K562 (cell line): ENCODE results near the gene B3GLCT. TPM values are rescaled to one million over a fixed set of nuclear protein-coding genes. Genes with fewer than 3 reads are reported as not detected.

Experiments used
- ATAC-seq: fragments of 200-7000 bp; cut with Tn5 transposase; 3 replicates; pipeline ENCODE4 v1.9.1; 2020; ENCODE audit warnings: moderate library complexity
- BruUV-seq: library from RNA; stranded (reverse); fragments of 400-500 nt; replicated peaks from 2 replicates; lab custom pipeline; 2021; lab: Mats Ljungman, UMichigan
- CTCF ChIA-PET: fragments of 300-600 bp; formaldehyde crosslinking; extraction: SDS; loops from one replicate; lab custom pipeline; 2021; ENCODE audit warnings: low intra/inter-chr PET ratio; lab: Yijun Ruan, JAX
- POLR2A ChIA-PET: fragments of 300-600, 350-650 bp; sonication (Branson Sonifier 250); formaldehyde crosslinking; extraction: SDS; loops from one replicate; lab custom pipeline; 2021; ENCODE audit warnings: antibody characterized with exemption, inconsistent platforms; lab: Yijun Ruan, JAX
- DNase-seq, 4 experiments: peaks; one replicate each; pipeline versions ENCODE4 v3.0.0 to v3.0.0-alpha.2; 2011 to 2018; ENCODE audit warnings: low spot score in 3 of 4, mixed read lengths in 3 of 4; ENCODE audit errors: extremely low read depth in 1 of 4
- FAIRE-seq: peaks from 2 replicates; lab custom pipeline; 2011; peaks lifted over from hg19 to GRCh38; lab: Jason Lieb, UNC
- H2AFZ ChIP-seq: 2 replicates; pipeline ENCODE4 v1.6.0; 2011; ENCODE audit warnings: low read depth, low read length, control low read depth, inconsistent platforms
- H3K27ac ChIP-seq: fragments of 200-600 bp; 3 replicates; pipeline ENCODE4 v1.8.0; 2011; ENCODE audit warnings: low read depth, mild to moderate bottlenecking, control low read depth, inconsistent platforms, low read length, moderate library complexity, mixed read lengths; ENCODE audit errors: extremely low read depth
- H3K27me3 ChIP-seq, 2 experiments: fragments of 300-600 bp in 1 of 2; 2 replicates in 1 of 2; 3 replicates in 1 of 2; pipeline versions ENCODE4 v1.6.0 to v1.8.0; 2011; ENCODE audit warnings: inconsistent platforms in 2 of 2, low read length in 2 of 2, mild to moderate bottlenecking in 1 of 2, mixed read lengths in 1 of 2, moderate library complexity in 1 of 2; ENCODE audit not compliant: control insufficient read depth in 2 of 2, insufficient read depth in 2 of 2
- H3K36me3 ChIP-seq: fragments of 300-600 bp; 3 replicates; pipeline ENCODE4 v1.8.0; 2011; ENCODE audit warnings: mild to moderate bottlenecking, low read length, inconsistent platforms; ENCODE audit not compliant: control insufficient read depth, insufficient read depth
- H3K4me1 ChIP-seq, 2 experiments: fragments of 200-600 bp in 1 of 2; replicated peaks in 1 of 2; 2 replicates in 1 of 2; 3 replicates in 1 of 2; pipeline versions ENCODE4 v1.5.1 to v1.8.0; 2011; ENCODE audit warnings: inconsistent platforms in 2 of 2, low read length in 2 of 2, mild to moderate bottlenecking in 1 of 2, mixed read lengths in 1 of 2, moderate library complexity in 1 of 2; ENCODE audit not compliant: control insufficient read depth in 2 of 2, insufficient read depth in 2 of 2
- H3K4me2 ChIP-seq: 2 replicates; pipeline ENCODE4 v1.6.1; 2011; ENCODE audit warnings: low read length, control low read depth, inconsistent platforms, mixed read lengths; ENCODE audit not compliant: insufficient read depth
- H3K4me3 ChIP-seq: fragments of 200-600 bp; sonication (generic), shearing (Covaris generic); 2 replicates; pipeline ENCODE4 v1.5.1; 2016; ENCODE audit warnings: control low read depth, inconsistent platforms
- H3K79me2 ChIP-seq: fragments of 200-600 bp; 3 replicates; pipeline ENCODE4 v1.8.0; 2011; ENCODE audit warnings: low read length, inconsistent platforms; ENCODE audit not compliant: control insufficient read depth, insufficient read depth
- H3K9ac ChIP-seq, 2 experiments: 2 replicates each; pipeline versions ENCODE4 v1.6.0 to v1.6.1; 2011; ENCODE audit warnings: low read depth in 2 of 2, low read length in 2 of 2, control low read depth in 1 of 2, inconsistent platforms in 1 of 2, mild to moderate bottlenecking in 1 of 2, mixed read lengths in 1 of 2; ENCODE audit not compliant: insufficient read depth in 1 of 2
- H3K9me1 ChIP-seq: one replicate; pipeline ENCODE4 v1.6.0; 2011; ENCODE audit warnings: inconsistent platforms, mild to moderate bottlenecking, low read length, moderate library complexity; ENCODE audit not compliant: control insufficient read depth, insufficient read depth
- H3K9me3 ChIP-seq: replicated peaks from 2 replicates; pipeline ENCODE4 v1.5.1; 2011; ENCODE audit warnings: low read depth, low read length, inconsistent platforms; ENCODE audit not compliant: control insufficient read depth, insufficient read depth
- H4K20me1 ChIP-seq: replicated peaks from 2 replicates; pipeline ENCODE4 v1.6.1; 2011; ENCODE audit warnings: low read length, inconsistent platforms, mixed read lengths; ENCODE audit not compliant: control insufficient read depth, insufficient read depth
- GABPB2 ChIP-seq: fragments of 250-450 bp; sonication (Bioruptor Pico); conservative IDR thresholded peaks from 2 replicates; pipeline ENCODE4 v1.5.1; 2021; ENCODE audit warnings: mild to moderate bottlenecking
- GTF2A2 ChIP-seq: IDR thresholded peaks from 2 replicates; pipeline ENCODE4 v1.6.1; 2016; ENCODE audit warnings: mild to moderate bottlenecking, missing genetic modification characterization, missing compliant biosample characterization
- KLF13 ChIP-seq: fragments of 450-650 bp; IDR thresholded peaks from 2 replicates; pipeline ENCODE4 v1.6.1; 2016; ENCODE audit warnings: missing genetic modification characterization, low read depth, mild to moderate bottlenecking, missing compliant biosample characterization, moderate library complexity, borderline replicate concordance
- L3MBTL2 ChIP-seq: fragments of 450-650 bp; IDR thresholded peaks from 2 replicates; pipeline ENCODE4 v1.6.1; 2016; ENCODE audit warnings: mild to moderate bottlenecking, moderate library complexity
- MCM5 ChIP-seq: fragments of 450-650 bp; IDR thresholded peaks from 2 replicates; pipeline ENCODE4 v1.6.1; 2016; ENCODE audit warnings: low read depth
- MIER1 ChIP-seq: fragments of 450-650 bp; IDR thresholded peaks from 2 replicates; pipeline ENCODE4 v1.6.1; 2016; ENCODE audit warnings: antibody characterized with exemption, mild to moderate bottlenecking, low read depth
- MTA2 ChIP-seq: fragments of 450-650 bp; IDR thresholded peaks from 2 replicates; pipeline ENCODE4 v1.6.1; 2016; ENCODE audit warnings: low read depth
- MYNN ChIP-seq, 2 experiments: sonication (generic); formaldehyde crosslinking in 1 of 2; IDR thresholded peaks; 2 replicates each; pipeline versions ENCODE4 v1.5.0 to v1.6.1; 2016 to 2020; ENCODE audit warnings: antibody characterized with exemption in 1 of 2, missing genetic modification reagents in 1 of 2
- PYGO2 ChIP-seq: fragments of 450-650 bp; IDR thresholded peaks from 2 replicates; pipeline ENCODE4 v1.6.1; 2016; ENCODE audit warnings: mild to moderate bottlenecking, missing genetic modification characterization, moderate library complexity, missing compliant biosample characterization
- SIN3B ChIP-seq: fragments of 450-650 bp; IDR thresholded peaks from 2 replicates; pipeline ENCODE4 v1.6.1; 2017; ENCODE audit warnings: low read depth, mild to moderate bottlenecking, moderate library complexity
- ZNF174 ChIP-seq: fragments of 250-450 bp; sonication (Bioruptor Pico); IDR thresholded peaks from 2 replicates; pipeline ENCODE4 v1.4.0; 2020; ENCODE audit warnings: mild to moderate bottlenecking
- ZNF436 ChIP-seq: fragments of 250-450, 450-650 bp; sonication (Bioruptor Pico); formaldehyde crosslinking; IDR thresholded peaks from 2 replicates; pipeline ENCODE4 v1.7.0; 2020; ENCODE audit warnings: mild to moderate bottlenecking
- ZNF561 ChIP-seq: fragments of 450-650 bp; formaldehyde crosslinking; conservative IDR thresholded peaks from 2 replicates; pipeline ENCODE4 v1.4.0; 2020; ENCODE audit warnings: mild to moderate bottlenecking, moderate library complexity
- ZZZ3 ChIP-seq: fragments of 450-650 bp; IDR thresholded peaks from 2 replicates; pipeline ENCODE4 v1.6.1; 2016; ENCODE audit warnings: antibody characterized with exemption, mild to moderate bottlenecking, moderate library complexity
- WGBS: fragments of 100-300 bp; shearing (Covaris generic); methylation state at CpG from one replicate; pipeline ENCODE4 v1.1.6; 2016; ENCODE audit warnings: low coverage, mixed read lengths; ENCODE audit not compliant: insufficient coverage; ENCODE audit errors: missing lambda C conversion rate; 5-methylcytosine and 5-hydroxymethylcytosine counted together
- in situ Hi-C: fragments of 300-500 bp; cut with MboI; formaldehyde crosslinking; loops from 4 replicates; pipeline ENCODE4 v1.15.0; 2018; ENCODE audit warnings: inconsistent platforms, mixed read lengths
- intact Hi-C: fragments of 100-400 bp; cut with micrococcal nuclease; formaldehyde crosslinking; loops from 2 replicates; pipeline ENCODE4 v1.14.2; 2022
- polyA plus RNA-seq, 8 experiments: library from polyadenylated mRNA; depleted of rRNA in 4 of 8; stranded (reverse) in 5 of 8; unstranded in 3 of 8; fragments of >200 nt; fragmentation: Nextera tagmentation in 2 of 8; fragmentation: Illumina TruSeq in 1 of 8; extraction: Ambion mirVana in 2 of 8; extraction: Trizol in 1 of 8; gene quantifications; 2 replicates each; pipeline versions ENCODE4 v1.2.1 to v1.2.3, GENCODE V29; 2011 to 2014; ENCODE audit warnings: inconsistent platforms in 1 of 8, missing spikeins in 1 of 8
- total RNA-seq, 7 experiments: library from RNA; depleted of rRNA in 6 of 7; stranded (reverse); fragments of >200 nt in 6 of 7; fragmentation: Illumina TruSeq in 2 of 7; extraction: Trizol in 2 of 7; gene quantifications; 2 replicates each; pipeline versions ENCODE4 v1.2.1 to v1.2.3, GENCODE V29; 2011 to 2021; ENCODE audit warnings: low replicate concordance in 1 of 7
- TF ChIP-seq, protein P1 (sequence below): IDR thresholded peaks from 2 replicates; pipeline ENCODE4 v1.6.1; 2012; ENCODE audit warnings: low read depth, low read length, improper control_type of control experiment, borderline replicate concordance

B3GLCT gene
- total and polyA plus RNA-seq, 9 of the 15 experiments (the other 6 are each of a cell fraction or from before 2014, with no cell fraction given): 1.1 to 5.1 (median 2.9) TPM

GRCh38 chr13:31356991-31357390 is 157.2 kb downstream of the B3GLCT start:
- 0% methylated on average over 2 of the region's 3 CpGs for WGBS
- CTCF ChIA-PET: no interaction called here
- ATAC-seq: no peak
- in situ Hi-C loops: no loop called here
- intact Hi-C loops: no loop called here
- H2AFZ ChIP-seq: no peak overlapping the region
- no peaks in the 10 kb centered on the region for H3K36me3 ChIP-seq
- H3K27me3 ChIP-seq: 0 out of 5 replicates have a peak, but pooled peaks cover 0 to 7% of the 10 kb centered on the region in 2 experiments
- H3K9me1 ChIP-seq: no peaks in the 10 kb centered on the region
- H3K9me3 ChIP-seq: no peaks in the 10 kb centered on the region
- no peak overlapping the region for H3K4me2 ChIP-seq
- no peak overlapping the region for H3K27ac ChIP-seq
- H3K4me3 ChIP-seq: no peak overlapping the region
- no peaks in the 10 kb centered on the region for H3K4me1 ChIP-seq
- POLR2A ChIA-PET: no interaction called here
- H3K79me2 ChIP-seq: no peaks in the 10 kb centered on the region
- no peak for FAIRE-seq
- DNase-seq: no peak
- TF ChIP-seq MCM5 (no peak), MTA2 (no peak), L3MBTL2 (no peak), MYNN (IDR thresholded peaks at IDR 0.05) (no peak), MYNN (CRISPR knock-in tag; IDR thresholded peaks at IDR 0.05) (no peak), GTF2A2 (no peak), GABPB2 (CRISPR knock-in tag) (no peak), ZZZ3 (no peak), SIN3B (no peak), PYGO2 (tag) (no peak), MIER1 (no peak), ZNF436 (CRISPR knock-in tag) (no peak), ZNF561 (CRISPR knock-in tag) (no peak), KLF13 (tag) (no peak), ZNF174 (CRISPR knock-in tag) (no peak)
- TF ChIP-seq, protein P1, sequence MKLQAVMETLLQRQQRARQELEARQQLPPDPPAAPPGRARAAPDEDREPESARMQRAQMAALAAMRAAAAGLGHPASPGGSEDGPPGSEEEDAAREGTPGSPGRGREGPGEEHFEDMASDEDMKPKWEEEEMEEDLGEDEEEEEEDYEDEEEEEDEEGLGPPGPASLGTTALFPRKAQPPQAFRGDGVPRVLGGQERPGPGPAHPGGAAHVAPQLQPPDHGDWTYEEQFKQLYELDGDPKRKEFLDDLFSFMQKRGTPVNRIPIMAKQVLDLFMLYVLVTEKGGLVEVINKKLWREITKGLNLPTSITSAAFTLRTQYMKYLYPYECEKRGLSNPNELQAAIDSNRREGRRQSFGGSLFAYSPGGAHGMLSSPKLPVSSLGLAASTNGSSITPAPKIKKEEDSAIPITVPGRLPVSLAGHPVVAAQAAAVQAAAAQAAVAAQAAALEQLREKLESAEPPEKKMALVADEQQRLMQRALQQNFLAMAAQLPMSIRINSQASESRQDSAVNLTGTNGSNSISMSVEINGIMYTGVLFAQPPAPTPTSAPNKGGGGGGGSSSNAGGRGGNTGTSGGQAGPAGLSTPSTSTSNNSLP: no peak
- BruUV-seq: no TSS peak
- no peaks in the 10 kb centered on the region for H4K20me1 ChIP-seq
- H3K9ac ChIP-seq: no peak overlapping the region
